Thyroid gland (tissue), 4 donors: Measurements from ENCODE around the gene LYRM2.

Experiments
- POLR2A ChIP-seq, 2 donors: fragments of 450-650 bp; IDR thresholded peaks; one replicate each; pipeline ENCODE4 v1.6.1; 2017; ENCODE audit warnings: antibody characterized with exemption in 2 of 2, mild to moderate bottlenecking in 2 of 2, moderate library complexity in 1 of 2
- TF ChIP-seq, protein P1 (sequence below), 6 experiments: fragments of 200-600 bp in 3 of 6; fragments of 450-650 bp in 3 of 6; sonication (generic) in 3 of 6; IDR thresholded peaks; one replicate each; pipeline ENCODE4 v1.5.1; 2016 to 2019; ENCODE audit warnings: antibody characterized with exemption in 6 of 6, mild to moderate bottlenecking in 2 of 6, inconsistent platforms in 1 of 6, moderate library complexity in 1 of 6

DNA sequence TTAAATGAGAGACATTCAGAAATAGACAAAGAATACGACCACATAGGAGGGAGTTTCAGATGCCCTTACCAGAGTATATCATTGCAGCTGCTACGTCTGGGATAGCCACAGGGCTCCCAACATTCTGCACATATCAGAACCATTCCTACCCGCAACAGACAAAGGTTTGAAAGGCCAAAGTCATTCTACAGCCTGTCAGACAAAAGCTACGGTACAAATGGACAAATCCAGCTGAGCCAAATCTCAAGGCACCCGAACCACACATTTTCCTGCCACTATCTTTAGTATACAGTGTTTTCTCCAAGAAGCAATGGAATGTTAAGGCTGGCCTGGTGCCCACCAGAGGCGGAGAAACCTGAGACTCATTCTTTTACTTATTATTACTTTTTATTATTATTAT is 30.5 kb upstream of the LYRM2 start:
- no peak for TF ChIP-seq POLR2A (IDR thresholded peaks at IDR 0.05)
- TF ChIP-seq, protein P1, sequence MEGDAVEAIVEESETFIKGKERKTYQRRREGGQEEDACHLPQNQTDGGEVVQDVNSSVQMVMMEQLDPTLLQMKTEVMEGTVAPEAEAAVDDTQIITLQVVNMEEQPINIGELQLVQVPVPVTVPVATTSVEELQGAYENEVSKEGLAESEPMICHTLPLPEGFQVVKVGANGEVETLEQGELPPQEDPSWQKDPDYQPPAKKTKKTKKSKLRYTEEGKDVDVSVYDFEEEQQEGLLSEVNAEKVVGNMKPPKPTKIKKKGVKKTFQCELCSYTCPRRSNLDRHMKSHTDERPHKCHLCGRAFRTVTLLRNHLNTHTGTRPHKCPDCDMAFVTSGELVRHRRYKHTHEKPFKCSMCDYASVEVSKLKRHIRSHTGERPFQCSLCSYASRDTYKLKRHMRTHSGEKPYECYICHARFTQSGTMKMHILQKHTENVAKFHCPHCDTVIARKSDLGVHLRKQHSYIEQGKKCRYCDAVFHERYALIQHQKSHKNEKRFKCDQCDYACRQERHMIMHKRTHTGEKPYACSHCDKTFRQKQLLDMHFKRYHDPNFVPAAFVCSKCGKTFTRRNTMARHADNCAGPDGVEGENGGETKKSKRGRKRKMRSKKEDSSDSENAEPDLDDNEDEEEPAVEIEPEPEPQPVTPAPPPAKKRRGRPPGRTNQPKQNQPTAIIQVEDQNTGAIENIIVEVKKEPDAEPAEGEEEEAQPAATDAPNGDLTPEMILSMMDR (IDR thresholded peaks at IDR 0.05) = no peak
